Mammary epithelial cell (primary cell): Measurements from ENCODE around the gene LUZP4.

Experiments
- EZH2 ChIP-seq: IDR thresholded peaks from 2 replicates; pipeline ENCODE4 v1.6.1; 2012; ENCODE audit warnings: low read length, inconsistent platforms, borderline replicate concordance
- TF ChIP-seq, protein P1 (sequence below), 2 donors: IDR thresholded peaks in 1 of 2; conservative IDR thresholded peaks in 1 of 2; 2 replicates each; pipeline ENCODE4 v1.5.1; 2011 to 2012; ENCODE audit warnings: inconsistent platforms in 2 of 2, low read length in 2 of 2, mild to moderate bottlenecking in 2 of 2, control low read depth in 1 of 2, low read depth in 1 of 2; ENCODE audit not compliant: insufficient read depth in 1 of 2; ENCODE audit errors: extremely low read depth in 1 of 2

DNA sequence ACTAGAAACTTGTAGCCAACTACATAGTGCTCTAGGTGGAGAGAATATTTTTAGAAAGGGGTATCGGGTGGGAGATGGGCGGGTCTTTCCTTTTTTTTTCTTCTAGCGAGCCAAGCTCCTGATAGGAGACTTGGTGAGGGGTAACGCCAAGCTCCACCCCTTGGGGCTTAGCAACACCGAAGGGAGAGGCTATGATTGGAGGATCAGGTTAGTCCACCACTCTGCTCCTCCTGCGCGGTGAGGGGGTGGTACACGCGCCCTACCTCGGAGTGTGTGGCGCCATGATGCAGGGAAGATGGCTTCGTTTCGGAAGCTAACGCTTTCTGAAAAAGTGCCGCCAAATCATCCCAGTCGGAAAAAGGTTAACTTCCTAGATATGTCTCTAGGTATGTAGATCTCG is at the start of gene LUZP4:
- TF ChIP-seq, protein P1, sequence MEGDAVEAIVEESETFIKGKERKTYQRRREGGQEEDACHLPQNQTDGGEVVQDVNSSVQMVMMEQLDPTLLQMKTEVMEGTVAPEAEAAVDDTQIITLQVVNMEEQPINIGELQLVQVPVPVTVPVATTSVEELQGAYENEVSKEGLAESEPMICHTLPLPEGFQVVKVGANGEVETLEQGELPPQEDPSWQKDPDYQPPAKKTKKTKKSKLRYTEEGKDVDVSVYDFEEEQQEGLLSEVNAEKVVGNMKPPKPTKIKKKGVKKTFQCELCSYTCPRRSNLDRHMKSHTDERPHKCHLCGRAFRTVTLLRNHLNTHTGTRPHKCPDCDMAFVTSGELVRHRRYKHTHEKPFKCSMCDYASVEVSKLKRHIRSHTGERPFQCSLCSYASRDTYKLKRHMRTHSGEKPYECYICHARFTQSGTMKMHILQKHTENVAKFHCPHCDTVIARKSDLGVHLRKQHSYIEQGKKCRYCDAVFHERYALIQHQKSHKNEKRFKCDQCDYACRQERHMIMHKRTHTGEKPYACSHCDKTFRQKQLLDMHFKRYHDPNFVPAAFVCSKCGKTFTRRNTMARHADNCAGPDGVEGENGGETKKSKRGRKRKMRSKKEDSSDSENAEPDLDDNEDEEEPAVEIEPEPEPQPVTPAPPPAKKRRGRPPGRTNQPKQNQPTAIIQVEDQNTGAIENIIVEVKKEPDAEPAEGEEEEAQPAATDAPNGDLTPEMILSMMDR (conservative IDR thresholded peaks at IDR 0.05 in 1 of 2, IDR thresholded peaks at IDR 0.05 in 1 of 2; ENCODE audit: extremely low read depth in 1 of 2, insufficient read depth in 1 of 2, low read depth in 1 of 2, low read length in 2 of 2) = no peak
- TF ChIP-seq EZH2 = no peak
